HG03103 (cell line): Measurements from ENCODE around the gene MYO15A.

Experiments used
- ATAC-seq: cut with Tn5 transposase; IDR thresholded peaks from one replicate; pipeline ENCODE4 v1.9.1; 2021; ENCODE audit warnings: low read depth; ENCODE audit not compliant: unreplicated experiment

Gene MYO15A

GRCh38 chr17:18105027-18105426, 3.5 kb upstream of the MYO15A start:
- ATAC-seq, result no peak

- no peak for ATAC-seq
Measured at GRCh38 chr17:18105595-18105994, 3.0 kb upstream of the MYO15A start.

GRCh38 chr17:18106211-18106610, 2.3 kb upstream of the MYO15A start:
- ATAC-seq, result no peak

- ATAC-seq, result no peak
Measured at GRCh38 chr17:18107061-18107790, 1.3 kb upstream of the MYO15A start.

- ATAC-seq, result no peak
Measured at GRCh38 chr17:18107971-18108370, 585 bp upstream of the MYO15A start.

GRCh38 chr17:18109935-18110485, 1.5 kb downstream of the MYO15A start:
- no peak for ATAC-seq

- ATAC-seq, result no peak
Measured at GRCh38 chr17:18110636-18111145, 2.1 kb downstream of the MYO15A start.

GRCh38 chr17:18111330-18111971, 2.9 kb downstream of the MYO15A start:
- no peak for ATAC-seq

- no peak for ATAC-seq
Measured at GRCh38 chr17:18115517-18115916, 7.0 kb downstream of the MYO15A start.

- ATAC-seq, result no peak
Measured at GRCh38 chr17:18116078-18116477, 7.5 kb downstream of the MYO15A start.

- no peak for ATAC-seq
Measured at GRCh38 chr17:18117533-18117932, 9.0 kb downstream of the MYO15A start.

GRCh38 chr17:18117982-18118975, 9.7 kb downstream of the MYO15A start:
- no peak for ATAC-seq

- no peak for ATAC-seq
Measured at GRCh38 chr17:18119166-18119745, 10.7 kb downstream of the MYO15A start.

- ATAC-seq, result no peak
Measured at GRCh38 chr17:18119938-18120337, 11.4 kb downstream of the MYO15A start.

GRCh38 chr17:18120461-18121017, 12.0 kb downstream of the MYO15A start:
- ATAC-seq, result no peak

- ATAC-seq, result no peak
Measured at GRCh38 chr17:18121144-18121910, 12.8 kb downstream of the MYO15A start.

GRCh38 chr17:18122990-18123753, 14.6 kb downstream of the MYO15A start:
- no peak for ATAC-seq

GRCh38 chr17:18124345-18125126, 16.0 kb downstream of the MYO15A start:
- no peak for ATAC-seq
